CD4-positive, alpha-beta T cell treated with Interleukin-4 for 1 hour (primary cell): ENCODE data around the gene GLTPD2.

ENCODE experiments used
- DNase-seq, 2 donors: peaks; one replicate each; pipeline ENCODE4 v3.0.0-alpha.2; 2020 to 2022

GLTPD2 gene

GRCh38 chr17:4788807-4789700 lies at the start of gene GLTPD2:
TSS of gene GLTPD2 (plus strand) at chr17:4788964. CDS start at chr17:4789012, 48 bp downstream.
- DNase-seq: no peak

DNA sequence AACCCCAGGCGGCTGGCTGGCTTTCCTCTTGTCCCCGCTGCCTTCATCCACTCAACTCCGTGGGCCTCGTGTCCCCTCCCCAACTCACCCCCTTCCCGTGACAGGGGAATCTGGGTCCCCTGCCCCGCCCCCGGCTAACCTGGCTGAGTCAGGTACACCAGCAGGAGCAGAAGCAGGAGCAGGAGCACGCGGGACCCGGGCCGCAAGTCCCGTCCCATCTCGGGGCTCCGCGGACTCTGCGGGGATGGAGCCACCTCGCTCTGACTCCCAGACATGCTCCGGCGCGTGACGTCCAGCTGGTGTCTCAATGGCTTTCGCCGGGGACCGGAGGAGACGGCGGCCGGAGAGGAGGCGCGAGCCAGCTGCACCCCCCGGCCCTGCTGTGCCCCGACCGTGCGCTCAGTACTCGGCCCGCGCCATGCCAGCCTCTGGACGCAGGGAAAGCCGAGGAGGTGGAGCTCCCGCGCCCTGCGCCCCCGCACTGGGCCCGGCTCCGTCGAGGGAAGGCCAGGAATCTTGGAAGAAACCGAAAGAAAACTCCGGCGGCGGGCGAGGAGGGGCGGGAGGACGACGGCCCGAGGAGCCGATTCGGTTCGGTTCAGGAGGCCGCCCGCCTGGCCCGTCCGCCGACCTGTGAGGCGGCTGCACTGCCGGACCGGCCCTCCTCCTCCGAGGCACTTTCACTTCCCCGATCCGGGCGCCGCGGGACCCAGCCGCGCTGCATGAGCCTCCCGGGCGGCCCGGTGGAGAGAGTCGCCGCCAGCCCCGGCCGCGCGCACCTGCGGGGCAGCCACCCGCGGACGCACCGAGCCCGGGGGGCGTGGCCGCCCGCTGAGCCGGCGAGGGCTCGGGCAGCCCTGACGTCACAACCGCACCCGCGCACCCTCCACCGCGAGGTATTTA lies 49.4 kb upstream of the GLTPD2 start, which contains the start of the genes CXCL16 and ZMYND15:
TSS of gene CXCL16 (minus strand) at position 807 of the 903 bp plus-strand sequence. CDS start at position 218, 589 bp downstream.
TSS of gene ZMYND15 (plus strand) at position 712 of the 903 bp plus-strand sequence. CDS start 716 bp downstream, outside the sequence.
- peak; percentile 72 to 76 for DNase-seq

GRCh38 chr17:4740025-4740351 lies 48.8 kb upstream of the GLTPD2 start:
- DNase-seq: no peak

- DNase-seq: no peak
Measured at GRCh38 chr17:4740584-4740983, 48.2 kb upstream of the GLTPD2 start.

DNA sequence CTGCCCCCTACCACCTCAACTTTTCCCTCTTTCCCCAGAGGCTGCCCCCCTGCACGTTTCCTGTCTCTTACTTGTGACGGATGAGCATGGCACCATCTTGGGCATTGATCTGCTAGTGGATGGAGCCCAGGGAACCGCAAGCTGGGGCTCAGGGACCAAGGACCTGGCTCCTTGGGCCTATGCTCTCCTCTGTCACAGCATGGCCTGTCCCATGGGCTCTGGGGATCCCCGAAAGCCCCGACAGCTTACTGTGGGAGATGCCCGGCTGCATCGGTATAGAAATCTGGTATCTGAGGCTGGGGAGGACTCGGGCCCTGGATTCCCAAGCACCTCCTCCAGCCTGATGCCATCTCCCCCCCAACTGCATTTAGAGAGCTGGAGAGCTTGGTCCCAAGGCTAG lies 47.2 kb upstream of the GLTPD2 start:
- DNase-seq: no peak

GRCh38 chr17:4742133-4742532 lies 46.6 kb upstream of the GLTPD2 start:
- no peak for DNase-seq

- DNase-seq: no peak
Measured at GRCh38 chr17:4742629-4743028, 46.1 kb upstream of the GLTPD2 start.

GRCh38 chr17:4743216-4743615 lies 45.5 kb upstream of the GLTPD2 start:
- DNase-seq: no peak

GRCh38 chr17:4743898-4744297 lies 44.9 kb upstream of the GLTPD2 start:
- no peak for DNase-seq

DNA sequence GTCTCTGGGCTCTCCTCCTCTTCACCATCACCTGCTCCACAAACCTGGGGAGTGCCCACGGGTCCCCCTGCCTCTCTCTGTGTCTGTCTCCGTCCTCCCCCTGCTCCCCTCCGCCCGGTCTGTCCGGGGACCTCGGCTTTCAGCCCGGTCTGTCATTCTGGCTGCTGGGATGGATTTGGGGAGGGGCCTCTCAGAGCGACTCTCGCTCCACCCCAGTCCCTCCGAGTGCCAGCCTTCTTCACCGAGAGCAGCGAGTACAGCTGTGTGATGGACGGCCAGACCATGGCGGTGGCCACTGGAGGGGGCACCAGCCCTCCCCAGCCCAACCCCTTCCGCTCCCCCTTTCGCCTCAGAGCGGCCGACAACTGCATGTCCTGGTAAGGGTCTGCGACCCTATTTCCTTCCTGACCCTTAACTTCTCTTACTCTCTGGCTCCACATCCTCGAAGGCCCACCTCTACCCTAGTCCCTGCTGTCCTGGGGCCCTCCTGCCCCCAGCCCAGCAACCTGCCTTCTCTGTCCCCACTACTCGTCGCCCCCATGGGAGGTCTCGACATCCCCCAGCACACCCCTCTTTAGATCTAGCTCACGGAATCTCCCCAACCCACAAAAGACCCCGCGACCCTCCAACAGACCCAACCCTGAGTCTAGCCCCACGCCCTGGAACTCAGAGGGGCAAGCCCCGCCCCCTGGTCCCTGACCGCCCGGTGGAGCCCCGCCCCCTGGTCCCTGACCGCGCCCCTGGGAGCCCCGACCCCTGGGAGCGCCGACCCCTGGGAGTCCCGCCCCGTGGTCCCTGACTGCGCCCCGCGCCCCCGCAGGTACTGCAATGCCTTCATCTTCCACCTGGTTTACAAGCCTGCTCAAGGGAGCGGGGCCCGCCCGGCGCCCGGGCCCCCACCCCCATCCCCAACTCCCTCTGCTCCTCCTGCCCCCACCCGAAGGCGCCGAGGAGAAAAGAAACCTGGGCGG lies 43.5 kb upstream of the GLTPD2 start:
- DNase-seq: no peak

DNA sequence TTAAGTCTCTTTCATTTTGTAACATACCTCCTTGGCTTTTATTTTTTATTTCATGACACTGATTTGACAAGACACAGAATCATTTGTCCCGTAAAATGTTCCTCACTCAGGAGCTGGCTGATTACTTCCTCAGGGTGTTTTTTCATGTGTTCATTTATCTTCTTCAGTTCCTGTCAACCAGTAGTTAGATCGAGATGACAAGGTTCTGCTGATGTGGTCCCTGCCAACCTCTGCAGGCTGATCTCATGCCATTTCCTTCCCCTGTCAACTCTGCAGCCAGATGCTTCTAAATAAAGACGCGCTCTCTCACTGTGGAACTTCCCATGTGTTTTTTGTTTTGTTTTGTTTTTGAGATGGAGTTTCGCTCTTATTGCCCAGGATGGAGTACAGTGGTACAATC lies 40.9 kb upstream of the GLTPD2 start:
- DNase-seq: peak; percentile 46 to 60

GRCh38 chr17:4748686-4749085 lies 40.1 kb upstream of the GLTPD2 start:
- no peak for DNase-seq

DNA sequence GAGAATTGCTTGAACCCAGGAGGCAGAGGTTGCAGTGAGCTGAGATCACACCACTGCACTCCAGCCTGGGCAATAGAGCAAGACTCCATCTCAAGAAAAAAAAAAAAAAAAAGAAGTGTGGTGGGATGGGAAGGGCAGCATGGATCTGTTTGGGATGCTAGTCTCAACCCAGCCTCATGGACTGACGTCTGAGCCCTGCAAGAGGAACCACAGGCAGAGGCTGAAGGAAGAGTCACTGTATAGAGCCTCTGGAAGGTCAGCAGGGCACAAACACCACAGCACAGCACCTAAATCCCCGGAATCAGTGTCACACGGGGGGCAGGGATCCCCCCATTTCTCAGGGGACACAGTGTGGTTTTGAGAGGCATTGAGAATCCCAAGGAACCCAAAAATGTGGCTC lies 38.2 kb upstream of the GLTPD2 start:
- no peak for DNase-seq

DNA sequence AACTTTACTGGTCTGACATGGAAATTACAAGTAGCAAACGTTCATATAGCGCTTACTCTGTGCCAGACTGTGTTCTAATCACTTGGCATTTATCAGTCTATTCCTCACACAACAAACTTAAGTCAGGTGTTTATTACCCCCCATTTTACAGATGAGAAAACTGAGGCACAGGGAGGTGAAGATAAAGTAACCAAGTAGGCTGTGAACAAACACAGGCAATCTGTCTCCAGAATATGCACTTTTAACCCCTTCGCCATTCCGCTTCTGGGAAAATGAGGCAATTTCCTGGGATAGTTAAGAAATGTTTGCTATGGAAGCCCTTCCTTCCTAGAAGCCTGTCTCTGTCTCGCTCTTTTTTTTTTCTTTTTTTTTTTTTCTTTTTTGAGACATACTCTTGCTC lies 36.8 kb upstream of the GLTPD2 start:
- DNase-seq: no peak

- no peak for DNase-seq
Measured at GRCh38 chr17:4753392-4753791, 35.4 kb upstream of the GLTPD2 start.

DNA sequence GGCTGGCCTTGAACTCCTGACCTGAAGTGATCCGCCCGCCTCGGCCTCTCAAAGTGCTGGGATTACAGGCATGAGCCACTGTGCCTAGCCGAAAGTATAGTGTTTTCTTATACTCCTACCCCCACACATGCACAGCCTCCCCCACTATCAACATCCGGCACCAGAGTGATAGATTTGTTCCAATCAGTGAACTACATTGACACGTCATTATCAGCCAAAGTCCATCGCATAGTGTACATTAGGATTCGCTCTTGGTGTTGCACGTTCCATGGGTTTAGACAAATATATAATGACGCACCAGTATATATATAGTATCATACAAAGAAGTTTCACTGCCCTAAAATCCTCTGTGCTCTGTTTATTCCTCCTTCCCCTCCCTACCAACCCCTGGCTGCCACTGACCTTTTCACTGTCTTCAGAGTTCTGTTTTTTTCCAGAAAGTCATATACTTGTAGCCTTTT lies 29.0 kb upstream of the GLTPD2 start:
- DNase-seq: peak; percentile 22 to 23

GRCh38 chr17:4764595-4764994 lies 24.2 kb upstream of the GLTPD2 start:
- no peak for DNase-seq

GRCh38 chr17:4766201-4766600 lies 22.6 kb upstream of the GLTPD2 start:
- peak in 1 of 2 donors; percentile 67 for DNase-seq

- DNase-seq: no peak
Measured at GRCh38 chr17:4766723-4767122, 22.0 kb upstream of the GLTPD2 start.

DNA sequence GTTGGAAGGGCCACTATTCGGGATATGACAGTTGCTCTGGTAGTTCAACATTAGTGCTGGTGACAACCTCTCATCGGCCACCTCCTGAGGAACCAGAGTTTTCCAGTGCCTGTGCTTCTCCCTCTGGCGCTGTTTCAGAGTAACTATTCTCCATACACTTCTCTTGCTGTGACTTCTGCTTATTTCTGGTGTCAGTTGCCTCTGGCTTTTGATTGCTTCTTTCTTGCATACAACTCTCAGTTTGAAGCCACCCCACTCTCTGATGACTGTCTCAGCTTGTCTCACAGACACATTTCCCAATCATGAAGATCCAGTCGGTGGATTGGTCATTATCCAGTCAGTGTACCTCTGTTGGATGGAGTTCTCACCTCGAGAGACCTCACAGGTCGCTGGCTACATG lies 20.5 kb upstream of the GLTPD2 start:
- DNase-seq: peak in 1 of 2 donors; percentile 29

DNA sequence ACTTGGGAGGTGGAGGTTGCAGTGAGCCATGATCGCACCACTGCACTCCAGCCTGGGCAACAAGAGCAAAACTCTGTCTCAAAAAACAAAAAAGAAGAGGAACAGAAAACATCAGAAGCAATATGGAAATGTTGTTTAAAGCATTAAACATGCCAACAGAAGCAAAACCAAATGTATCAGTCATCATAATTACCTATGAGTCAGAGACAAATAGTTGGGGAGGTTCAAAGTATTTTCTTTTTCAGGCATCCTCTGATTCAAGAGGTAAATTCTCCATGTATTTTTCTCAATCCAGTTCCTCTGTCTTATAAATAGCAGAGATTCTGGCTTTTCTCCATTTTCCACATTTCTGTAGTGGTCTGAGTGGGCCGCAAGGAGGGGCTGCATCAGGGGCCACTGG lies 19.1 kb upstream of the GLTPD2 start:
- no peak for DNase-seq
